ENCODE data around the gene FAM120B. TPM values are rescaled to one million over a fixed set of nuclear protein-coding genes. Genes with fewer than 3 reads are reported as not detected.
"Not testable (repeated sequence)": the region's sequence is repeated elsewhere in the genome, so short reads cannot be mapped to it uniquely, and the experiment has no call there.

Gene FAM120B
- total RNA-seq, 1 donor = 20.4 TPM

GRCh38 chr6:170345662-170346061 is 39.1 kb downstream of the FAM120B start:
- TF ChIP-seq CTCF (IDR thresholded peaks at IDR 0.05; ENCODE audit: insufficient read depth, low read length) = no peak
- DNase-seq (ENCODE audit: low read depth) = no peak
- no peak overlapping the region for H3K4me3 ChIP-seq (ENCODE audit: low read depth, low read length)

- no peak for TF ChIP-seq CTCF (IDR thresholded peaks at IDR 0.05; ENCODE audit: insufficient read depth, low read length)
- no peak for DNase-seq (ENCODE audit: low read depth)
- H3K4me3 ChIP-seq (ENCODE audit: low read depth, low read length) = no peak overlapping the region
These were observed 40.1 kb downstream of the FAM120B start for GRCh38 chr6:170346649-170347048.

- no peak for TF ChIP-seq CTCF (IDR thresholded peaks at IDR 0.05; ENCODE audit: insufficient read depth, low read length)
- no peak overlapping the region for H3K4me3 ChIP-seq (ENCODE audit: low read depth, low read length)
- DNase-seq (ENCODE audit: low read depth) = no peak
These were observed 40.5 kb downstream of the FAM120B start for GRCh38 chr6:170347091-170347490.

- no peak for TF ChIP-seq CTCF (IDR thresholded peaks at IDR 0.05; ENCODE audit: insufficient read depth, low read length)
- no peak for DNase-seq (ENCODE audit: low read depth)
- no peak overlapping the region for H3K4me3 ChIP-seq (ENCODE audit: low read depth, low read length)
These were observed 41.4 kb downstream of the FAM120B start for GRCh38 chr6:170347975-170348374.

GRCh38 chr6:170351456-170351855 is 44.9 kb downstream of the FAM120B start:
- H3K4me3 ChIP-seq (ENCODE audit: low read depth, low read length); DNase-seq (ENCODE audit: low read depth): not testable (repeated sequence)

GRCh38 chr6:170355190-170355589 is 48.6 kb downstream of the FAM120B start:
- H3K4me3 ChIP-seq (ENCODE audit: low read depth, low read length); DNase-seq (ENCODE audit: low read depth): not testable (repeated sequence)

GRCh38 chr6:170355661-170356060 is 49.1 kb downstream of the FAM120B start:
- no peak for TF ChIP-seq CTCF (IDR thresholded peaks at IDR 0.05; ENCODE audit: insufficient read depth, low read length)
- no peak for DNase-seq (ENCODE audit: low read depth)

GRCh38 chr6:170357812-170358211 is 51.3 kb downstream of the FAM120B start:
- TF ChIP-seq CTCF (IDR thresholded peaks at IDR 0.05; ENCODE audit: insufficient read depth, low read length) = no peak
- DNase-seq (ENCODE audit: low read depth) = no peak
- no peak overlapping the region for H3K4me3 ChIP-seq (ENCODE audit: low read depth, low read length)

More at GRCh38 chr6:170355661-170356060, 49.1 kb downstream of the FAM120B start:
- H3K4me3 ChIP-seq (ENCODE audit: low read depth, low read length) = no peak overlapping the region

Measured in fibroblast of the aortic adventitia (primary cell).